Stimulated activated CD4-positive, alpha-beta T cell treated with anti-CD3 and anti-CD28 coated beads, Interleukin-12 subunit alpha, Interleukin-12 subunit beta, amount 100 ng/mL, for 24 hours (primary cell): ENCODE data around the gene RANBP3.

ENCODE experiments used
- DNase-seq, 2 experiments: peaks; one replicate each; pipeline ENCODE4 v3.0.0-alpha.2; 2020; ENCODE audit warnings: low read depth in 2 of 2

The RANBP3 gene

GRCh38 chr19:5926641-5927440 is 51.1 kb downstream of the RANBP3 start:
- DNase-seq: no peak

- no peak for DNase-seq
These were observed 52.0 kb downstream of the RANBP3 start for GRCh38 chr19:5925830-5926427.

GRCh38 chr19:5923356-5923755 is 54.6 kb downstream of the RANBP3 start:
- no peak for DNase-seq

GRCh38 chr19:5922161-5922545 is 55.8 kb downstream of the RANBP3 start:
- DNase-seq: no peak

GRCh38 chr19:5921516-5922160 is 56.3 kb downstream of the RANBP3 start:
- no peak for DNase-seq

GRCh38 chr19:5918463-5919079 is 59.4 kb downstream of the RANBP3 start:
- no peak for DNase-seq

- no peak for DNase-seq
These were observed 60.4 kb downstream of the RANBP3 start for GRCh38 chr19:5917431-5918107.

GRCh38 chr19:5916181-5916708 is 61.7 kb downstream of the RANBP3 start:
- no peak for DNase-seq

GRCh38 chr19:5915782-5916165 is 62.2 kb downstream of the RANBP3 start:
- no peak for DNase-seq

GRCh38 chr19:5914946-5915781 is 62.8 kb downstream of the RANBP3 start:
- no peak for DNase-seq

GRCh38 chr19:5914358-5914774 is 63.6 kb downstream of the RANBP3 start:
- no peak for DNase-seq

GRCh38 chr19:5913739-5914357 is 64.1 kb downstream of the RANBP3 start, which contains the start of gene CAPS:
Gene CAPS, plus strand, starts transcription at chr19:5914254. Its CDS starts 153 bp downstream, at chr19:5914407.
- no peak for DNase-seq

GRCh38 chr19:5911366-5911765 is 66.6 kb downstream of the RANBP3 start:
- no peak for DNase-seq

- no peak for DNase-seq
These were observed 67.4 kb downstream of the RANBP3 start for GRCh38 chr19:5910638-5910907.

- DNase-seq: no peak
These were observed 69.0 kb downstream of the RANBP3 start for GRCh38 chr19:5908773-5909442.

- no peak for DNase-seq
These were observed 70.7 kb downstream of the RANBP3 start for GRCh38 chr19:5907241-5907640.

- DNase-seq: no peak
These were observed 72.7 kb downstream of the RANBP3 start for GRCh38 chr19:5905114-5905778.

- DNase-seq: peak; percentile 99 to 100
These were observed 73.4 kb downstream of the RANBP3 start, which contains the start of gene VMAC for GRCh38 chr19:5904352-5905113. Gene VMAC, plus strand, starts transcription at chr19:5904872. Its CDS starts 19 bp downstream, at chr19:5904891.
